SK-N-SH (cell line): ENCODE results near the gene APC2. TPM values are rescaled to one million over a fixed set of nuclear protein-coding genes. Genes with fewer than 3 reads are reported as not detected.

Experiments used
- CTCF ChIA-PET: fragments of 300-600, 350-600 bp; formaldehyde crosslinking; extraction: SDS; loops from one replicate; lab custom pipeline; 2021; lab: Yijun Ruan, JAX
- POLR2A ChIA-PET: fragments of 350-600 bp; sonication (Branson Sonifier 250); formaldehyde crosslinking; extraction: SDS; loops from one replicate; lab custom pipeline; 2020; ENCODE audit warnings: antibody characterized with exemption, inconsistent platforms; lab: Yijun Ruan, JAX
- DNase-seq: peaks from one replicate; pipeline ENCODE4 v3.0.0; 2012
- H2AFZ ChIP-seq: fragments of 200-600 bp; sonication (generic); 2 replicates; pipeline ENCODE4 v1.8.1; 2016; ENCODE audit warnings: antibody characterized with exemption, mild to moderate bottlenecking, low read depth
- H3F3A ChIP-seq: fragments of 200-600 bp; sonication (generic); replicated peaks from 2 replicates; pipeline ENCODE3; 2016; ENCODE audit warnings: antibody characterized with exemption, mild to moderate bottlenecking; ENCODE audit not compliant: insufficient read depth
- H3K27ac ChIP-seq, 2 experiments: fragments of 200-500 bp in 1 of 2; fragments of 200-600 bp in 1 of 2; sonication (Bioruptor generic) in 1 of 2; sonication (generic), shearing (Covaris generic) in 1 of 2; 2 replicates each; pipeline versions ENCODE4 v1.5.1 to v1.6.1; 2014 to 2016; ENCODE audit warnings: low read depth in 2 of 2, inconsistent platforms in 1 of 2, low read length in 1 of 2, mild to moderate bottlenecking in 1 of 2, mixed read lengths in 1 of 2
- H3K27me3 ChIP-seq: fragments of 200-600 bp; sonication (generic), shearing (Covaris generic); 2 replicates; pipeline ENCODE4 v1.6.1; 2016; ENCODE audit warnings: mixed run types; ENCODE audit not compliant: insufficient read depth
- H3K36me3 ChIP-seq, 2 experiments: fragments of 200-500 bp in 1 of 2; fragments of 200-600 bp in 1 of 2; sonication (Bioruptor generic) in 1 of 2; sonication (generic) in 1 of 2; replicated peaks in 1 of 2; 2 replicates each; pipeline versions ENCODE3 to v1.5.1; 2014 to 2016; ENCODE audit warnings: low read length in 1 of 2, mild to moderate bottlenecking in 1 of 2; ENCODE audit not compliant: insufficient read depth in 2 of 2, control insufficient read depth in 1 of 2
- H3K4me1 ChIP-seq, 2 experiments: fragments of 200-500 bp in 1 of 2; fragments of 200-600 bp in 1 of 2; sonication (Bioruptor generic) in 1 of 2; sonication (generic), shearing (Covaris generic) in 1 of 2; 2 replicates each; pipeline versions ENCODE4 v1.5.1 to v1.6.1; 2014 to 2016; ENCODE audit warnings: low read depth in 1 of 2, low read length in 1 of 2, mixed run types in 1 of 2; ENCODE audit not compliant: insufficient read depth in 2 of 2, control insufficient read depth in 1 of 2
- H3K4me2 ChIP-seq: fragments of 200-600 bp; sonication (generic), shearing (Covaris generic); 2 replicates; pipeline ENCODE4 v1.6.1; 2017; ENCODE audit warnings: mixed run types
- H3K4me3 ChIP-seq, 2 experiments: fragments of 200-500 bp in 1 of 2; fragments of 200-600 bp in 1 of 2; sonication (Bioruptor generic) in 1 of 2; sonication (generic), shearing (Covaris generic) in 1 of 2; 2 replicates each; pipeline versions ENCODE4 v1.5.1 to v1.8.1; 2014 to 2016; ENCODE audit warnings: low read depth in 2 of 2, inconsistent platforms in 1 of 2, low read length in 1 of 2, mild to moderate bottlenecking in 1 of 2, mixed read lengths in 1 of 2, moderate library complexity in 1 of 2
- H3K79me2 ChIP-seq: fragments of 200-600 bp; sonication (generic); 2 replicates; pipeline ENCODE4 v1.8.1; 2017; ENCODE audit warnings: mild to moderate bottlenecking; ENCODE audit not compliant: insufficient read depth
- H3K9ac ChIP-seq: fragments of 200-600 bp; sonication (generic); 2 replicates; pipeline ENCODE4 v1.6.1; 2017; ENCODE audit warnings: mixed run types
- H3K9me2 ChIP-seq: fragments of 200-600 bp; sonication (generic); 2 replicates; pipeline ENCODE4 v1.6.1; 2017; ENCODE audit warnings: mixed run types
- H3K9me3 ChIP-seq: fragments of 200-600 bp; sonication (generic); 2 replicates; pipeline ENCODE4 v1.6.1; 2017; ENCODE audit warnings: mixed run types, mild to moderate bottlenecking, moderate library complexity
- H4K20me1 ChIP-seq: fragments of 200-600 bp; sonication (generic); 2 replicates; pipeline ENCODE4 v1.6.1; 2017; ENCODE audit warnings: mild to moderate bottlenecking, mixed run types; ENCODE audit not compliant: insufficient read depth
- EP300 ChIP-seq, 2 experiments: IDR thresholded peaks; 2 replicates each; pipeline versions ENCODE4 v1.4.0 to v1.6.1; 2012; ENCODE audit warnings: borderline replicate concordance in 1 of 2, low read depth in 1 of 2, low read length in 1 of 2
- FOXJ3 ChIP-seq: sonication (generic); formaldehyde crosslinking; IDR thresholded peaks from 2 replicates; pipeline ENCODE4 v1.5.1; 2020; ENCODE audit warnings: mild to moderate bottlenecking, missing genetic modification reagents
- FOXM1 ChIP-seq: IDR thresholded peaks from 2 replicates; pipeline ENCODE4 v1.4.0; 2012; ENCODE audit warnings: low read depth, mild to moderate bottlenecking
- GATA2 ChIP-seq: sonication (generic); formaldehyde crosslinking; IDR thresholded peaks from 2 replicates; pipeline ENCODE4 v1.5.0; 2020; ENCODE audit warnings: mild to moderate bottlenecking, missing genetic modification reagents
- IRF3 ChIP-seq: fragments of 150-350 bp; IDR thresholded peaks from 2 replicates; pipeline ENCODE4 v1.6.1; 2016; ENCODE audit warnings: mild to moderate bottlenecking, low read depth, low read length
- MAX ChIP-seq: IDR thresholded peaks from 2 replicates; pipeline ENCODE4 v1.4.0; 2012; ENCODE audit warnings: low read depth
- MEF2A ChIP-seq: IDR thresholded peaks from 2 replicates; pipeline ENCODE4 v1.4.0; 2012; ENCODE audit warnings: low read depth, borderline replicate concordance
- NRF1 ChIP-seq: IDR thresholded peaks from 2 replicates; pipeline ENCODE4 v1.6.1; 2012; ENCODE audit warnings: low read depth, mild to moderate bottlenecking, low read length
- RAD21 ChIP-seq: IDR thresholded peaks from 2 replicates; pipeline ENCODE4 v1.6.1; 2012; ENCODE audit warnings: mild to moderate bottlenecking, low read length
- RCOR1 ChIP-seq: fragments of 150-350 bp; IDR thresholded peaks from 2 replicates; pipeline ENCODE4 v1.6.1; 2017; ENCODE audit warnings: antibody characterized with exemption, low read length
- REST ChIP-seq: IDR thresholded peaks from 2 replicates; pipeline ENCODE4 v1.6.1; 2012; ENCODE audit warnings: mild to moderate bottlenecking, low read depth, low read length, moderate library complexity
- SIN3A ChIP-seq: IDR thresholded peaks from 2 replicates; pipeline ENCODE4 v1.6.1; 2012; ENCODE audit warnings: low read depth, mild to moderate bottlenecking, low read length, moderate library complexity, borderline replicate concordance
- TAF1 ChIP-seq: IDR thresholded peaks from 2 replicates; pipeline ENCODE4 v1.6.1; 2012; ENCODE audit warnings: low read depth, mild to moderate bottlenecking, low read length, moderate library complexity, borderline replicate concordance
- TCF12 ChIP-seq: IDR thresholded peaks from 2 replicates; pipeline ENCODE4 v1.4.0; 2012
- USF2 ChIP-seq: fragments of 150-350 bp; IDR thresholded peaks from 2 replicates; pipeline ENCODE4 v1.6.1; 2017; ENCODE audit warnings: antibody characterized with exemption, low read length, low read depth, borderline replicate concordance
- ZBTB33 ChIP-seq: IDR thresholded peaks from 2 replicates; pipeline ENCODE4 v1.4.0; 2012; ENCODE audit warnings: low read depth, borderline replicate concordance
- WGBS: methylation state at CpG from one replicate; pipeline ENCODE4 v1.1.6; 2017; ENCODE audit warnings: low lambda C conversion rate; 5-methylcytosine and 5-hydroxymethylcytosine counted together
- polyA plus RNA-seq, 3 experiments: library from polyadenylated mRNA; depleted of rRNA; stranded (reverse); fragments of >200 nt; gene quantifications; 2 replicates each; pipeline ENCODE4 v1.2.3, GENCODE V29; 2012

Gene APC2
- polyA plus RNA-seq, 1 of the 3 experiments (the other 2 are of a cell fraction): 1.3 TPM

GRCh38 chr19:1452802-1453524 lies 3.0 kb downstream of the APC2 start (continued):
- TF ChIP-seq ZBTB33 (no peak), MAX (no peak), IRF3 (no peak), RCOR1 (no peak), USF2 (no peak), TAF1 (no peak)

GRCh38 chr19:1453525-1454364 lies 3.8 kb downstream of the APC2 start:
- peaks cover 15% of the 10 kb centered on the region for H3F3A ChIP-seq
- H3K9ac ChIP-seq: no peak overlapping the region
- DNase-seq: peak; percentile 75
- no peak overlapping the region; a peak in 1 of 4 replicates for H3K27ac ChIP-seq
- ChIA-PET POLR2A (interaction anchor here (0.7 to 2.7 kb wide), 4 partner anchors 9 to 184 kb away, joined by 3 to 10 read pairs (median 4); partner anchors contain the start of gene CIRBP), CTCF (interaction anchor here (0.7 to 3.5 kb wide), 4 partner anchors 9 to 49 kb away, joined by 3 to 16 read pairs (median 4); no protein-coding TSS in a partner anchor)
- no peak overlapping the region for H2AFZ ChIP-seq
- H3K9me3 ChIP-seq: no peaks in the 10 kb centered on the region
- H3K9me2 ChIP-seq: no peaks in the 10 kb centered on the region
- no peak overlapping the region for H3K4me3 ChIP-seq
- no peaks in the 10 kb centered on the region for H3K36me3 ChIP-seq
- peaks cover 18% of the 10 kb centered on the region; the same call in 1 of the 2 replicates for H4K20me1 ChIP-seq
- H3K79me2 ChIP-seq: no peaks in the 10 kb centered on the region
- no peak overlapping the region for H3K4me2 ChIP-seq
- no peaks in the 10 kb centered on the region for H3K27me3 ChIP-seq
- H3K4me1 ChIP-seq: peaks cover 0 to 35% of the 10 kb centered on the region in 2 experiments; a peak in 1 of 4 replicates
- 75% methylated on average over 26 of the region's 33 CpGs for WGBS
- no peak for TF ChIP-seq REST
- TF ChIP-seq SIN3A: no peak
- no peak for TF ChIP-seq EP300 (IDR thresholded peaks at IDR 0.05; ENCODE audit: borderline replicate concordance in 1 of 2, low read depth in 1 of 2, low read length in 1 of 2)
- TF ChIP-seq RAD21: no peak
- TF ChIP-seq FOXJ3: no peak
- TF ChIP-seq NRF1: no peak
- TF ChIP-seq MEF2A: no peak
- no peak for TF ChIP-seq IRF3
- no peak for TF ChIP-seq GATA2 (CRISPR knock-in tag)
- TF ChIP-seq TCF12: no peak
- TF ChIP-seq FOXM1: no peak
